NCI-H128 (cell line): ENCODE measurements around the gene EXTL1.
A peak's percentile ranks its signal among the peaks of the same experiment; 100 is the strongest.

Experiments
- DNase-seq: peaks from one replicate; lab custom pipeline; 2025; ENCODE audit not compliant: unreplicated experiment; lab: John Stamatoyannopoulos, UW

EXTL1 gene

GRCh38 chr1:26023826-26024225 is 2.3 kb downstream of the EXTL1 start:
- no peak for DNase-seq

GRCh38 chr1:26025060-26025459 is 3.5 kb downstream of the EXTL1 start:
- no peak for DNase-seq

GRCh38 chr1:26025517-26025916 is 3.9 kb downstream of the EXTL1 start:
- no peak for DNase-seq

GRCh38 chr1:26027716-26028489 is 6.3 kb downstream of the EXTL1 start:
- no peak for DNase-seq

GRCh38 chr1:26028490-26028980 is 7.0 kb downstream of the EXTL1 start:
- DNase-seq = no peak

GRCh38 chr1:26029054-26029863 is 7.7 kb downstream of the EXTL1 start:
- DNase-seq = no peak

- no peak for DNase-seq
Measured at GRCh38 chr1:26029864-26030481, 8.4 kb downstream of the EXTL1 start.

GRCh38 chr1:26031196-26031595 is 9.6 kb downstream of the EXTL1 start:
- DNase-seq = no peak

- DNase-seq = no peak
Measured at GRCh38 chr1:26031611-26032220, 10.1 kb downstream of the EXTL1 start.

GRCh38 chr1:26032656-26033357 is 11.2 kb downstream of the EXTL1 start:
- DNase-seq = no peak

GRCh38 chr1:26034504-26035202 is 13.1 kb downstream of the EXTL1 start:
- no peak for DNase-seq

- peak; percentile 95 for DNase-seq
Measured at GRCh38 chr1:26035203-26035958, 13.8 kb downstream of the EXTL1 start.

GRCh38 chr1:26035959-26036755 is 14.6 kb downstream of the EXTL1 start:
- peak; percentile 78 for DNase-seq

GRCh38 chr1:26036756-26037281 is 15.2 kb downstream of the EXTL1 start:
- no peak for DNase-seq

- DNase-seq = no peak
Measured at GRCh38 chr1:26037904-26038303, 16.3 kb downstream of the EXTL1 start.

- no peak for DNase-seq
Measured at GRCh38 chr1:26038477-26038876, 16.9 kb downstream of the EXTL1 start.

GRCh38 chr1:26038904-26039303 is 17.3 kb downstream of the EXTL1 start:
- DNase-seq = no peak

GRCh38 chr1:26041401-26041800 is 19.8 kb downstream of the EXTL1 start:
- DNase-seq = no peak
